H1 (cell line): ENCODE data around the gene TAAR8. TPM values are rescaled to one million over a fixed set of nuclear protein-coding genes. Genes with fewer than 3 reads are reported as not detected.

ENCODE experiments used
- CTCF ChIA-PET: fragments of 300-600 bp; sonication (Branson Sonifier 250); formaldehyde crosslinking; loops from one replicate; lab custom pipeline; 2021; ENCODE audit not compliant: partially characterized antibody; lab: Charles Lee
- POLR2A ChIA-PET: fragments of 300-600 bp; sonication (Branson Sonifier 250); formaldehyde crosslinking; loops from one replicate; lab custom pipeline; 2021; ENCODE audit warnings: inconsistent platforms; ENCODE audit not compliant: partially characterized antibody; lab: Charles Lee
- DNase-seq, 2 experiments: peaks; one replicate each; pipeline versions ENCODE4 v3.0.0 to v3.0.0-alpha.2; 2010 to 2022; ENCODE audit warnings: low spot score in 2 of 2, low read depth in 1 of 2, mixed read lengths in 1 of 2
- FAIRE-seq: peaks from 2 replicates; lab custom pipeline; 2011; peaks lifted over from hg19 to GRCh38; lab: Jason Lieb, UNC
- H2AFZ ChIP-seq: 2 replicates; pipeline ENCODE4 v1.8.1; 2012; ENCODE audit warnings: low read length, inconsistent platforms
- H2AK5ac ChIP-seq: 2 replicates; pipeline ENCODE4 v1.6.1; 2013; ENCODE audit warnings: low read depth, low read length
- H2BK120ac ChIP-seq: replicated peaks from 2 replicates; pipeline ENCODE3; 2013; ENCODE audit warnings: low read depth, low read length, inconsistent platforms
- H2BK12ac ChIP-seq: 2 replicates; pipeline ENCODE4 v1.6.1; 2013; ENCODE audit warnings: low read depth, low read length
- H2BK15ac ChIP-seq: 2 replicates; pipeline ENCODE4 v1.6.1; 2013; ENCODE audit warnings: low read length
- H2BK20ac ChIP-seq: 2 replicates; pipeline ENCODE4 v1.6.1; 2013; ENCODE audit warnings: low read length
- H2BK5ac ChIP-seq: 2 replicates; pipeline ENCODE4 v1.6.1; 2013; ENCODE audit warnings: low read depth, low read length
- H3K14ac ChIP-seq: 2 replicates; pipeline ENCODE4 v1.6.1; 2013; ENCODE audit warnings: inconsistent platforms; ENCODE audit not compliant: insufficient read length
- H3K18ac ChIP-seq: 2 replicates; pipeline ENCODE4 v1.6.1; 2013; ENCODE audit warnings: low read length; ENCODE audit errors: extremely low read depth
- H3K23ac ChIP-seq: 2 replicates; pipeline ENCODE4 v1.6.1; 2013; ENCODE audit warnings: inconsistent platforms; ENCODE audit not compliant: insufficient read length
- H3K23me2 ChIP-seq: 2 replicates; pipeline ENCODE4 v1.6.1; 2013; ENCODE audit warnings: low read depth, low read length
- H3K27ac ChIP-seq: 2 replicates; pipeline ENCODE4 v1.6.1; 2011; ENCODE audit warnings: low read depth, low read length, inconsistent platforms
- H3K27me3 ChIP-seq, 4 experiments: replicated peaks in 1 of 4; 1 replicate in 1 of 4; 2 replicates in 3 of 4; pipeline versions ENCODE4 v1.6.1 to v1.8.1; 2011 to 2013; ENCODE audit warnings: low read length in 3 of 4, mild to moderate bottlenecking in 3 of 4, inconsistent platforms in 2 of 4, mixed read lengths in 2 of 4, moderate library complexity in 1 of 4; ENCODE audit not compliant: control insufficient read depth in 3 of 4, insufficient read depth in 3 of 4; ENCODE audit errors: extremely low read depth in 1 of 4
- H3K36me3 ChIP-seq, 4 experiments: 2 replicates each; pipeline versions ENCODE4 v1.6.1 to v1.8.1; 2011 to 2013; ENCODE audit warnings: mild to moderate bottlenecking in 4 of 4, low read length in 3 of 4, moderate library complexity in 2 of 4, control low read depth in 1 of 4, inconsistent platforms in 1 of 4; ENCODE audit not compliant: insufficient read depth in 4 of 4, control insufficient read depth in 2 of 4
- H3K4ac ChIP-seq: replicated peaks from 2 replicates; pipeline ENCODE3; 2013; ENCODE audit warnings: low read length, low read depth, mixed read lengths, inconsistent platforms; ENCODE audit not compliant: insufficient read length
- H3K4me1 ChIP-seq, 4 experiments: replicated peaks in 1 of 4; 1 replicate in 1 of 4; 2 replicates in 3 of 4; pipeline versions ENCODE4 v1.6.1 to v1.8.1; 2011 to 2013; ENCODE audit warnings: low read length in 3 of 4, inconsistent platforms in 2 of 4, mixed read lengths in 1 of 4; ENCODE audit not compliant: insufficient read depth in 4 of 4, control insufficient read depth in 3 of 4
- H3K4me2 ChIP-seq, 2 experiments: 2 replicates each; pipeline versions ENCODE4 v1.6.1 to v1.8.1; 2011 to 2013; ENCODE audit warnings: low read depth in 2 of 2, low read length in 2 of 2, control low read depth in 1 of 2, inconsistent platforms in 1 of 2, mild to moderate bottlenecking in 1 of 2; ENCODE audit not compliant: insufficient read depth in 1 of 2
- H3K4me3 ChIP-seq, 4 experiments: fragments of 200-600, 300-600 bp in 1 of 4; sonication (generic), shearing (Covaris generic), sonication (Bioruptor Twin) in 1 of 4; 2 replicates each; pipeline versions ENCODE4 v1.5.1 to v1.8.1; 2011 to 2016; ENCODE audit warnings: low read length in 4 of 4, low read depth in 3 of 4, control low read depth in 2 of 4, inconsistent platforms in 2 of 4, mild to moderate bottlenecking in 2 of 4, mixed read lengths in 1 of 4, moderate library complexity in 1 of 4; ENCODE audit not compliant: insufficient read depth in 2 of 4; ENCODE audit errors: extremely low read depth in 1 of 4
- H3K56ac ChIP-seq: replicated peaks from 2 replicates; pipeline ENCODE3; 2013; ENCODE audit warnings: low read depth, mild to moderate bottlenecking, mixed read lengths, low read length, inconsistent platforms; ENCODE audit not compliant: insufficient read length
- H3K79me1 ChIP-seq: 2 replicates; pipeline ENCODE4 v1.6.1; 2013; ENCODE audit warnings: low read depth, low read length, control low read depth
- H3K79me2 ChIP-seq, 2 experiments: 2 replicates each; pipeline versions ENCODE4 v1.6.1 to v1.8.1; 2012 to 2013; ENCODE audit warnings: low read length in 2 of 2, mild to moderate bottlenecking in 2 of 2, inconsistent platforms in 1 of 2; ENCODE audit not compliant: insufficient read depth in 2 of 2, control insufficient read depth in 1 of 2
- H3K9ac ChIP-seq, 4 experiments: replicated peaks in 1 of 4; 1 replicate in 1 of 4; 2 replicates in 3 of 4; pipeline versions ENCODE4 v1.6.1 to v1.8.1; 2011 to 2013; ENCODE audit warnings: low read depth in 3 of 4, low read length in 3 of 4, control low read depth in 2 of 4, mild to moderate bottlenecking in 2 of 4, moderate library complexity in 2 of 4, inconsistent platforms in 1 of 4; ENCODE audit errors: extremely low read depth in 1 of 4
- H3K9me3 ChIP-seq, 2 experiments: 2 replicates each; pipeline versions ENCODE4 v1.6.1 to v1.8.1; 2012 to 2013; ENCODE audit warnings: mild to moderate bottlenecking in 2 of 2, moderate library complexity in 2 of 2, control low read depth in 1 of 2, inconsistent platforms in 1 of 2, low read depth in 1 of 2, low read length in 1 of 2, mixed read lengths in 1 of 2; ENCODE audit not compliant: insufficient read depth in 2 of 2
- H4K20me1 ChIP-seq, 2 experiments: replicated peaks in 1 of 2; 2 replicates each; pipeline versions ENCODE3 to v1.8.1; 2011 to 2013; ENCODE audit warnings: inconsistent platforms in 2 of 2, low read length in 2 of 2, mild to moderate bottlenecking in 1 of 2; ENCODE audit not compliant: insufficient read depth in 2 of 2, control insufficient read depth in 1 of 2
- H4K5ac ChIP-seq: 2 replicates; pipeline ENCODE4 v1.6.1; 2013; ENCODE audit warnings: low read length, low read depth, mixed read lengths, inconsistent platforms; ENCODE audit not compliant: insufficient read length
- H4K8ac ChIP-seq: 2 replicates; pipeline ENCODE4 v1.8.0; 2013; ENCODE audit warnings: mild to moderate bottlenecking, moderate library complexity, low read length, inconsistent platforms; ENCODE audit not compliant: insufficient read depth; ENCODE audit errors: extremely low read depth
- H4K91ac ChIP-seq: replicated peaks from 2 replicates; pipeline ENCODE3; 2013; ENCODE audit warnings: low read length, mixed read lengths, inconsistent platforms; ENCODE audit not compliant: insufficient read length
- BACH1 ChIP-seq: IDR thresholded peaks from 2 replicates; pipeline ENCODE4 v1.6.1; 2012; ENCODE audit warnings: low read length, improper control_type of control experiment
- JUND ChIP-seq: IDR thresholded peaks from 2 replicates; pipeline ENCODE4 v1.6.1; 2011; ENCODE audit warnings: mild to moderate bottlenecking, improper control_type of control experiment, low read length
- KDM1A ChIP-seq: fragments of 200-600, 300-600 bp; sonication (generic); IDR thresholded peaks from 2 replicates; pipeline ENCODE4 v1.7.1; 2016; ENCODE audit warnings: mild to moderate bottlenecking, low read length, borderline replicate concordance
- MAX ChIP-seq: IDR thresholded peaks from 2 replicates; pipeline ENCODE4 v1.6.1; 2012; ENCODE audit warnings: inconsistent platforms
- RXRA ChIP-seq: IDR thresholded peaks from 2 replicates; pipeline ENCODE4 v1.6.1; 2011; ENCODE audit warnings: low read depth, mild to moderate bottlenecking, low read length, moderate library complexity; ENCODE audit not compliant: insufficient read depth
- SIX5 ChIP-seq: IDR thresholded peaks from 2 replicates; pipeline ENCODE4 v1.6.1; 2011; ENCODE audit warnings: mild to moderate bottlenecking, low read depth, low read length
- SP1 ChIP-seq: IDR thresholded peaks from 2 replicates; pipeline ENCODE4 v1.6.1; 2011; ENCODE audit warnings: low read depth, low read length
- TAF7 ChIP-seq: optimal IDR thresholded peaks from 2 replicates; pipeline ENCODE3; 2011; ENCODE audit warnings: low read depth, mild to moderate bottlenecking, inconsistent platforms, low read length, moderate library complexity, borderline replicate concordance
- WGBS, 2 experiments: shearing (Covaris generic) in 1 of 2; methylation state at CpG; one replicate each; pipeline versions ENCODE4 v1.1.6 to v1.1.7; 2013 to 2015; ENCODE audit warnings: low lambda C conversion rate in 2 of 2, mixed read lengths in 2 of 2, inconsistent platforms in 1 of 2, low coverage in 1 of 2, missing lambda C conversion rate in 1 of 2; ENCODE audit not compliant: insufficient replicate concordance in 2 of 2, insufficient coverage in 1 of 2, insufficient read length in 1 of 2; ENCODE audit errors: extremely low coverage in 1 of 2, missing lambda C conversion rate in 1 of 2; 5-methylcytosine and 5-hydroxymethylcytosine counted together
- polyA plus RNA-seq, 7 experiments: library from polyadenylated mRNA; depleted of rRNA in 3 of 7; stranded (reverse) in 5 of 7; unstranded in 2 of 7; fragments of >200 nt in 5 of 7; fragments of 200-250 nt in 2 of 7; gene quantifications; 1 replicate in 5 of 7; 2 replicates in 1 of 7; 4 replicates in 1 of 7; pipeline versions ENCODE4 v1.2.1 to v1.2.3, GENCODE V29; 2011 to 2013; ENCODE audit warnings: missing spikeins in 2 of 7, mixed read lengths in 2 of 7
- total RNA-seq: library from RNA; stranded (reverse); fragmentation: NEBNext Ultra II Directional; extraction: Animal tissue kit (Norgen Biotek cat#: 25700); gene quantifications from 2 replicates; pipeline ENCODE4 v1.2.1, GENCODE V29; 2021

Gene TAAR8
- total and polyA plus RNA-seq, 2 of the 8 experiments (the other 6 are each of a cell fraction or from before 2014, with no cell fraction given), result not detected

- H3K79me1 ChIP-seq, result no peaks in the 10 kb centered on the region
- H3K79me2 ChIP-seq, result peaks cover 0 to 20% of the 10 kb centered on the region in 2 experiments; a peak in 3 of 4 replicates
- H3K9ac ChIP-seq, result no peak overlapping the region
- H3K9me3 ChIP-seq, result no peaks in the 10 kb centered on the region
- H3K36me3 ChIP-seq, result no peaks in the 10 kb centered on the region
- H3K4ac ChIP-seq, result no peak overlapping the region
- no peak overlapping the region for H2AFZ ChIP-seq
- ChIA-PET CTCF (interaction anchor here (0.9 to 3.0 kb wide), 3 partner anchors 9 to 235 kb away, joined by 3 to 7 read pairs (median 3); no protein-coding TSS in a partner anchor), POLR2A (no interaction called here)
- DNase-seq, result no peak
- no peak overlapping the region for H3K4me2 ChIP-seq
- no peaks in the 10 kb centered on the region for H3K27me3 ChIP-seq
- no peak overlapping the region for H2BK120ac ChIP-seq
- no peak overlapping the region for H3K18ac ChIP-seq
- H3K4me3 ChIP-seq, result no peak overlapping the region
- H2BK12ac ChIP-seq, result no peak overlapping the region
- no peak for FAIRE-seq
- H3K23ac ChIP-seq, result no peak overlapping the region
- H3K56ac ChIP-seq, result no peak overlapping the region
- no peak overlapping the region for H2BK20ac ChIP-seq
- TF ChIP-seq RXRA (no peak), TAF7 (no peak), SP1 (no peak), JUND (no peak), BACH1 (no peak), KDM1A (no peak), SIX5 (no peak), MAX (no peak)
- H2AK5ac ChIP-seq, result no peak overlapping the region
- H2BK15ac ChIP-seq, result no peak overlapping the region
- WGBS, 2 experiments, result 59% methylated on average over 2 of the region's 2 CpGs; no CpG with 5 or more reads in 1 of the 2 experiments
- H2BK5ac ChIP-seq, result no peak overlapping the region
- no peak overlapping the region for H4K8ac ChIP-seq
- no peaks in the 10 kb centered on the region for H4K20me1 ChIP-seq
- peaks cover 0 to 4% (median under 1%) of the 10 kb centered on the region in 4 experiments; a peak in 3 of 7 replicates for H3K4me1 ChIP-seq
- no peak overlapping the region for H3K14ac ChIP-seq
- H3K23me2 ChIP-seq, result peaks cover 4% of the 10 kb centered on the region; the same call in 1 of the 2 replicates
- H4K91ac ChIP-seq, result no peak overlapping the region
- H3K27ac ChIP-seq, result no peak overlapping the region
- H4K5ac ChIP-seq, result no peak overlapping the region
Measured at GRCh38 chr6:132515386-132515785, 37.1 kb upstream of the TAAR8 start.
